Kidney epithelial cell (primary cell): ENCODE data around the gene MACROD2. TPM values are rescaled to one million over a fixed set of nuclear protein-coding genes. Genes with fewer than 3 reads are reported as not detected.
A peak's percentile ranks its signal among the peaks of the same experiment; 100 is the strongest.

Source experiments
- DNase-seq: peaks from one replicate; pipeline ENCODE4 v3.0.0-alpha.2; 2010; ENCODE audit warnings: low read depth
- H3K27me3 ChIP-seq: 2 replicates; pipeline ENCODE4 v1.6.0; 2011; ENCODE audit warnings: low read length; ENCODE audit not compliant: control insufficient read depth, insufficient read depth
- H3K36me3 ChIP-seq: 2 replicates; pipeline ENCODE4 v1.5.1; 2011; ENCODE audit warnings: low read length; ENCODE audit not compliant: control insufficient read depth, insufficient read depth
- H3K4me3 ChIP-seq: 2 replicates; pipeline ENCODE4 v1.5.1; 2011; ENCODE audit warnings: low read depth, mild to moderate bottlenecking, control low read depth, low read length
- CTCF ChIP-seq: IDR thresholded peaks from 2 replicates; pipeline ENCODE4 v1.5.1; 2011; ENCODE audit warnings: mild to moderate bottlenecking, moderate library complexity, low read length, control low read depth, inconsistent platforms; ENCODE audit not compliant: insufficient read depth, poor library complexity, severe bottlenecking
- total RNA-seq: library from RNA; depleted of rRNA; stranded (reverse); fragments of >200 nt; gene quantifications from 2 replicates; pipeline ENCODE4 v1.2.3, GENCODE V29; 2015

The MACROD2 gene
- total RNA-seq, 1 donor from 2014 or later: 0.79 TPM

DNA sequence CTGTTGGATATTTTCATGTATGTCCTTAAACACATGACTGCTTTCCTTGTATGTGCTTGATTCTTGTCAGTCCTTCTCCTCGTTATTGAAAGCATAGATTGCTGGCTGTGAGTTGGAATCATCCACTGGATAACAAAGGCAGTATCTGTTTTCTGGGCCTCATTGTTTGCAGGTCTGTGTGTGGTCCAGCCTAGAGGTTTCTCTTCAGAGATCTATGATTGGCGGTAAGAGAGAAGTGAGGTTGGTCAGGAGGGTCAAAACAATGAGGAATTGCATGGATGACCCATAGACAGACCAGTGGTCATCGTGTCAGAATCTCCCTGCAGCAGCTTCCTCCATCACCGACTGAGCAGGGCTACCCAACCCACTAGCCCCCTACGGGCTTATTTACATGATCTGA lies 1663.0 kb downstream of the MACROD2 start:
- H3K36me3 ChIP-seq: no peaks in the 10 kb centered on the region
- no peak overlapping the region for H3K4me3 ChIP-seq
- TF ChIP-seq CTCF: no peak
- H3K27me3 ChIP-seq: no peaks in the 10 kb centered on the region
- DNase-seq: no peak

DNA sequence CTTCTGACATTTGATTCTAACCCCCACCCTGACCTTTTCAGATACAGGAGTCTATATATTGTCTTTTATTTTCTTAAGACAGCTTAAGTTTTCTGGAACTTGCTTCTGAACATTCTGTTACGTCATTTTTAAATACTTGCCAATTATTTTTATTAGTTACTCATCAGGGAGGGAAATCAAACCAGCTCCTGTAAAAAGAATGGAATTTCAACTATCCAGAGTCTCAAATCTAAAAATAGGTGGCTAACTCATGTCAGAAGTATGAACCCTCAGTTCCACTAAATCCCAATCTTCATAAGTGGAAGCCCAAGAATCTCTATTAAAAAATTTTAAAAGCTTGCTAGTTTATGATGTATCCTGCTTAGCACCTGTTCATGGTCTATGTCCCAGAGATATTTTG lies 1677.9 kb downstream of the MACROD2 start:
- Histone ChIP-seq H3K4me3 (no peak overlapping the region), H3K27me3 (no peaks in the 10 kb centered on the region), H3K36me3 (no peaks in the 10 kb centered on the region)
- peak; percentile 45 for DNase-seq
- TF ChIP-seq CTCF: no peak

GRCh38 chr20:15674253-15675060 lies 1679.1 kb downstream of the MACROD2 start:
- Histone ChIP-seq H3K36me3 (no peaks in the 10 kb centered on the region), H3K27me3 (no peaks in the 10 kb centered on the region), H3K4me3 (no peak overlapping the region)
- no peak for TF ChIP-seq CTCF
- no peak for DNase-seq

- Histone ChIP-seq H3K36me3 (no peaks in the 10 kb centered on the region), H3K4me3 (no peak overlapping the region), H3K27me3 (no peaks in the 10 kb centered on the region)
- TF ChIP-seq CTCF: no peak
- DNase-seq: no peak
Measured at GRCh38 chr20:15675061-15675514, 1679.8 kb downstream of the MACROD2 start.

- no peak for DNase-seq
- Histone ChIP-seq H3K27me3 (no peaks in the 10 kb centered on the region), H3K4me3 (no peak overlapping the region), H3K36me3 (no peaks in the 10 kb centered on the region)
- no peak for TF ChIP-seq CTCF
Measured at GRCh38 chr20:15675813-15676484, 1680.6 kb downstream of the MACROD2 start.
